ENCODE results near the gene ILF2. TPM values are rescaled to one million over a fixed set of nuclear protein-coding genes. Genes with fewer than 3 reads are reported as not detected.

ILF2 gene
- total and polyA plus RNA-seq, 2 of the 13 experiments (the other 11 are each of a cell fraction or from before 2014, with no cell fraction given) = 292 to 366 TPM

DNA sequence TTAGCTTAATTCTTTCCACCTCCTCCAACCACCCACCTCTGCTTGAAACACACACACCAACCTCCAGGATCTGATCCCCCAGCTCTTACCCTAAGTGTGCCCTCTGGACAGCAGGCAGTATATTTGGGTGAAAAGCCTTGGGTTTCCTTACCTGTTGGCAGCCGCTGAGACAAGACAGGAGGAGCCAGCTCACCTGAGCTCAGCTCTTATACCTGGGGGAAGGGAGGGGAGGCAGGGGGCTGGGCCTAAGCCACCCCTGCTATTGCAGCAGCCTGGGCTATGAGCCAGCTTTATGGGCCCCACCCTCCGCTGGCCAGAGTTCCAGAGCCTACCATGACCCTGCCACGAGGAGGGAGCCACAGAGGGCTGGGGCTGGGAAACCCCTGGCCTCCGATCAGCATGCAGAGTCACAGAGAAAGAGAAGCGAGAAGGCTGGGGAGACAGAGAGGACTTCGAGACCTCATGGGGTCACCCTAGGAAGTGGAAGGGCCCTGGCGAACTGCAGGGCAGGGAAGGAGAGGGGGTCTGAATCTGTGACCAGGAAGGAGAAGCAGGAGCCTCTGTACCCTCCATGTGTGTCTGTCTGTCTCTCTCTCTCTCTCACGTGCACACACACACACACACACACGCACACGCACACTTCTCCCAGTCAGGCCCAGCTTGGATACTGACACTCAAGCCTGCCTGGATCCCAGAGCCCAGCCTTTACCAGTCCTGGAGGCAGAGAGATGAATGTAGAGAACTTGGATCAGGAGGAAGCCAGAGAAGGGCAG is 54.5 kb downstream of the ILF2 start, which contains the start of gene S100A14 (continued):
- TF ChIP-seq, protein P1, sequence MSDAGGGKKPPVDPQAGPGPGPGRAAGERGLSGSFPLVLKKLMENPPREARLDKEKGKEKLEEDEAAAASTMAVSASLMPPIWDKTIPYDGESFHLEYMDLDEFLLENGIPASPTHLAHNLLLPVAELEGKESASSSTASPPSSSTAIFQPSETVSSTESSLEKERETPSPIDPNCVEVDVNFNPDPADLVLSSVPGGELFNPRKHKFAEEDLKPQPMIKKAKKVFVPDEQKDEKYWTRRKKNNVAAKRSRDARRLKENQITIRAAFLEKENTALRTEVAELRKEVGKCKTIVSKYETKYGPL (CRISPR knock-in tag; IDR thresholded peaks at IDR 0.05) = no peak
- TF ChIP-seq HOXA9 (CRISPR knock-in tag; IDR thresholded peaks at IDR 0.05; ENCODE audit: borderline replicate concordance) = no peak
- TF ChIP-seq TCF7L2 (IDR thresholded peaks at IDR 0.05; ENCODE audit: low read depth, low read length) = no peak
- TF ChIP-seq, protein P2, sequence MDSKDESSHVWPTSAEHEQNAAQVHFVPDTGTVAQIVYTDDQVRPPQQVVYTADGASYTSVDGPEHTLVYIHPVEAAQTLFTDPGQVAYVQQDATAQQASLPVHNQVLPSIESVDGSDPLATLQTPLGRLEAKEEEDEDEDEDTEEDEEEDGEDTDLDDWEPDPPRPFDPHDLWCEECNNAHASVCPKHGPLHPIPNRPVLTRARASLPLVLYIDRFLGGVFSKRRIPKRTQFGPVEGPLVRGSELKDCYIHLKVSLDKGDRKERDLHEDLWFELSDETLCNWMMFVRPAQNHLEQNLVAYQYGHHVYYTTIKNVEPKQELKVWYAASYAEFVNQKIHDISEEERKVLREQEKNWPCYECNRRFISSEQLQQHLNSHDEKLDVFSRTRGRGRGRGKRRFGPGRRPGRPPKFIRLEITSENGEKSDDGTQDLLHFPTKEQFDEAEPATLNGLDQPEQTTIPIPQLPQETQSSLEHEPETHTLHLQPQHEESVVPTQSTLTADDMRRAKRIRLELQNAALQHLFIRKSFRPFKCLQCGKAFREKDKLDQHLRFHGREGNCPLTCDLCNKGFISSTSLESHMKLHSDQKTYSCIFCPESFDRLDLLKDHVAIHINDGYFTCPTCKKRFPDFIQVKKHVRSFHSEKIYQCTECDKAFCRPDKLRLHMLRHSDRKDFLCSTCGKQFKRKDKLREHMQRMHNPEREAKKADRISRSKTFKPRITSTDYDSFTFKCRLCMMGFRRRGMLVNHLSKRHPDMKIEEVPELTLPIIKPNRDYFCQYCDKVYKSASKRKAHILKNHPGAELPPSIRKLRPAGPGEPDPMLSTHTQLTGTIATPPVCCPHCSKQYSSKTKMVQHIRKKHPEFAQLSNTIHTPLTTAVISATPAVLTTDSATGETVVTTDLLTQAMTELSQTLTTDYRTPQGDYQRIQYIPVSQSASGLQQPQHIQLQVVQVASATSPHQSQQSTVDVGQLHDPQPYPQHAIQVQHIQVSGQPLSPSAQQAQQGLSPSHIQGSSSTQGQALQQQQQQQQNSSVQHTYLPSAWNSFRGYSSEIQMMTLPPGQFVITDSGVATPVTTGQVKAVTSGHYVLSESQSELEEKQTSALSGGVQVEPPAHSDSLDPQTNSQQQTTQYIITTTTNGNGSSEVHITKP (CRISPR knock-in tag; IDR thresholded peaks at IDR 0.05; ENCODE audit: low read depth) = no peak
- TF ChIP-seq CBX5 (CRISPR knock-in tag; IDR thresholded peaks at IDR 0.05; ENCODE audit: borderline replicate concordance) = no peak
- no peak for TF ChIP-seq SOX5 (CRISPR knock-in tag; IDR thresholded peaks at IDR 0.05; ENCODE audit: borderline replicate concordance)
- 0 out of 2 replicates have a peak, but pooled peaks have one; percentile 23 for TF ChIP-seq ZFY (CRISPR knock-in tag; IDR thresholded peaks at IDR 0.05)
- no peak for TF ChIP-seq ZNF343 (CRISPR knock-in tag; IDR thresholded peaks at IDR 0.05)
- no peak for TF ChIP-seq ZSCAN9 (CRISPR knock-in tag; IDR thresholded peaks at IDR 0.05; ENCODE audit: borderline replicate concordance)
- no peak for TF ChIP-seq ZNF30 (CRISPR knock-in tag; IDR thresholded peaks at IDR 0.05)
- no peak for TF ChIP-seq ZBTB20 (CRISPR knock-in tag; IDR thresholded peaks at IDR 0.05; ENCODE audit: borderline replicate concordance, low read depth)
- no peak for TF ChIP-seq POLR2AphosphoS5 (IDR thresholded peaks at IDR 0.05; ENCODE audit: low read depth, low read length)
- TF ChIP-seq NBN (conservative IDR thresholded peaks at IDR 0.05) = no peak
- no peak for TF ChIP-seq NCOR1 (IDR thresholded peaks at IDR 0.05; ENCODE audit: borderline replicate concordance, low read length)
- no peak for TF ChIP-seq ZNF776 (CRISPR knock-in tag; IDR thresholded peaks at IDR 0.05)
- TF ChIP-seq MYNN (CRISPR knock-in tag; IDR thresholded peaks at IDR 0.05; ENCODE audit: low read depth) = no peak
- no peak for TF ChIP-seq HHEX (CRISPR knock-in tag; IDR thresholded peaks at IDR 0.05)
- TF ChIP-seq, protein P3, sequence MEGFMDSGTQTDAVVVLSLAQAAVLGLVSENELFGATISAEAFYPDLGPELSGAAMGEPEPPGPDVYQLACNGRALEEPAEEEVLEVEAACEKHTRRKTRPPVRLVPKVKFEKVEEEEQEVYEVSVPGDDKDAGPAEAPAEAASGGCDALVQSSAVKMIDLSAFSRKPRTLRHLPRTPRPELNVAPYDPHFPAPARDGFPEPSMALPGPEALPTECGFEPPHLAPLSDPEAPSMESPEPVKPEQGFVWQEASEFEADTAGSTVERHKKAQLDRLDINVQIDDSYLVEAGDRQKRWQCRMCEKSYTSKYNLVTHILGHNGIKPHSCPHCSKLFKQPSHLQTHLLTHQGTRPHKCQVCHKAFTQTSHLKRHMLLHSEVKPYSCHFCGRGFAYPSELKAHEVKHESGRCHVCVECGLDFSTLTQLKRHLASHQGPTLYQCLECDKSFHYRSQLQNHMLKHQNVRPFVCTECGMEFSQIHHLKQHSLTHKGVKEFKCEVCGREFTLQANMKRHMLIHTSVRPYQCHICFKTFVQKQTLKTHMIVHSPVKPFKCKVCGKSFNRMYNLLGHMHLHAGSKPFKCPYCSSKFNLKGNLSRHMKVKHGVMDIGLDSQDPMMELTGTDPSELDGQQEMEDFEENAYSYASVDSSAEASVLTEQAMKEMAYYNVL (CRISPR knock-in tag; IDR thresholded peaks at IDR 0.05; ENCODE audit: borderline replicate concordance) = no peak
- TF ChIP-seq RFX1 (IDR thresholded peaks at IDR 0.05) = no peak
- no peak for TF ChIP-seq ISL2 (CRISPR knock-in tag; IDR thresholded peaks at IDR 0.05)
- no peak for TF ChIP-seq THYN1 (CRISPR knock-in tag; IDR thresholded peaks at IDR 0.05; ENCODE audit: borderline replicate concordance, low read depth)
- TF ChIP-seq KDM5A (IDR thresholded peaks at IDR 0.05; ENCODE audit: borderline replicate concordance, low read length) = no peak
- TF ChIP-seq ZSCAN29 (CRISPR knock-in tag; conservative IDR thresholded peaks at IDR 0.05) = 0 out of 2 replicates have a peak, but pooled peaks have one; percentile 26
- TF ChIP-seq, protein P4, sequence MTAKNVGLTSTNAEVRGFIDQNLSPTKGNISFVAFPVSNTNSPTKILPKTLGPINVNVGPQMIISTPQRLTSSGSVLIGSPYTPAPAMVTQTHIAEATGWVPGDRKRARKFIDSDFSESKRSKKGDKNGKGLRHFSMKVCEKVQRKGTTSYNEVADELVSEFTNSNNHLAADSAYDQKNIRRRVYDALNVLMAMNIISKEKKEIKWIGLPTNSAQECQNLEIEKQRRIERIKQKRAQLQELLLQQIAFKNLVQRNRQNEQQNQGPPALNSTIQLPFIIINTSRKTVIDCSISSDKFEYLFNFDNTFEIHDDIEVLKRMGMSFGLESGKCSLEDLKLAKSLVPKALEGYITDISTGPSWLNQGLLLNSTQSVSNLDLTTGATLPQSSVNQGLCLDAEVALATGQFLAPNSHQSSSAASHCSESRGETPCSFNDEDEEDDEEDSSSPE (CRISPR knock-in tag; IDR thresholded peaks at IDR 0.05) = no peak
